Common myeloid progenitor, CD34-positive (primary cell): ENCODE data around the gene TNRC6B.

Source experiments
- CTCF ChIA-PET: fragments of 350-600 bp; sonication (Branson Sonifier 250); formaldehyde crosslinking; loops from one replicate; lab custom pipeline; 2021; ENCODE audit warnings: antibody characterized with exemption; lab: Charles Lee
- POLR2A ChIA-PET: fragments of 350-600 bp; sonication (Branson Sonifier 250); formaldehyde crosslinking; loops from one replicate; lab custom pipeline; 2021; ENCODE audit warnings: antibody characterized with exemption; lab: Charles Lee
- DNase-seq, 3 donors: peaks; one replicate each; pipeline versions ENCODE4 v3.0.0 to v3.0.0-alpha.2; 2013
- H3K27ac ChIP-seq, 2 experiments: 1 replicate in 1 of 2; 2 replicates in 1 of 2; pipeline ENCODE4 v1.7.0; 2013; ENCODE audit warnings: inconsistent platforms in 2 of 2, low read length in 2 of 2, mild to moderate bottlenecking in 2 of 2, low read depth in 1 of 2, moderate library complexity in 1 of 2; ENCODE audit not compliant: severe bottlenecking in 2 of 2, insufficient read depth in 1 of 2, poor library complexity in 1 of 2
- H3K27me3 ChIP-seq, 5 experiments: replicated peaks in 2 of 5; 1 replicate in 3 of 5; 2 replicates in 2 of 5; pipeline versions ENCODE4 v1.6.1 to v1.7.0; 2013; ENCODE audit warnings: low read length in 4 of 5, mild to moderate bottlenecking in 2 of 5, moderate library complexity in 2 of 5, inconsistent platforms in 1 of 5; ENCODE audit not compliant: insufficient read depth in 5 of 5, control insufficient read depth in 4 of 5
- H3K36me3 ChIP-seq, 4 experiments: 1 replicate in 2 of 4; 2 replicates in 2 of 4; pipeline versions ENCODE4 v1.6.1 to v1.7.0; 2013; ENCODE audit warnings: low read length in 3 of 4, control low read depth in 1 of 4, mild to moderate bottlenecking in 1 of 4; ENCODE audit not compliant: control insufficient read depth in 4 of 4, insufficient read depth in 4 of 4
- H3K4me1 ChIP-seq, 4 experiments: 1 replicate in 3 of 4; 2 replicates in 1 of 4; pipeline versions ENCODE4 v1.6.1 to v1.7.1; 2013; ENCODE audit warnings: low read length in 3 of 4, mild to moderate bottlenecking in 3 of 4, control low read depth in 1 of 4, inconsistent platforms in 1 of 4, moderate library complexity in 1 of 4; ENCODE audit not compliant: control insufficient read depth in 4 of 4, insufficient read depth in 4 of 4; ENCODE audit errors: control extremely low read depth in 1 of 4
- H3K4me3 ChIP-seq, 7 experiments: 1 replicate in 4 of 7; 2 replicates in 3 of 7; pipeline versions ENCODE4 v1.5.1 to v1.7.0; 2013; ENCODE audit warnings: mild to moderate bottlenecking in 7 of 7, low read length in 6 of 7, moderate library complexity in 6 of 7, inconsistent platforms in 2 of 7, low read depth in 2 of 7, control low read depth in 1 of 7; ENCODE audit not compliant: insufficient read depth in 4 of 7, control insufficient read depth in 1 of 7; ENCODE audit errors: extremely low read depth in 1 of 7
- H3K9me3 ChIP-seq, 5 experiments: 1 replicate in 4 of 5; 2 replicates in 1 of 5; pipeline versions ENCODE4 v1.6.1 to v1.7.1; 2013; ENCODE audit warnings: low read length in 4 of 5, mild to moderate bottlenecking in 2 of 5, inconsistent platforms in 1 of 5, low read depth in 1 of 5, moderate library complexity in 1 of 5; ENCODE audit not compliant: control insufficient read depth in 4 of 5, insufficient read depth in 2 of 5; ENCODE audit errors: control extremely low read depth in 1 of 5
- WGBS: methylation state at CpG from one replicate; pipeline ENCODE4 v1.1.5; 2013; ENCODE audit not compliant: insufficient coverage; 5-methylcytosine and 5-hydroxymethylcytosine counted together

The TNRC6B gene

DNA sequence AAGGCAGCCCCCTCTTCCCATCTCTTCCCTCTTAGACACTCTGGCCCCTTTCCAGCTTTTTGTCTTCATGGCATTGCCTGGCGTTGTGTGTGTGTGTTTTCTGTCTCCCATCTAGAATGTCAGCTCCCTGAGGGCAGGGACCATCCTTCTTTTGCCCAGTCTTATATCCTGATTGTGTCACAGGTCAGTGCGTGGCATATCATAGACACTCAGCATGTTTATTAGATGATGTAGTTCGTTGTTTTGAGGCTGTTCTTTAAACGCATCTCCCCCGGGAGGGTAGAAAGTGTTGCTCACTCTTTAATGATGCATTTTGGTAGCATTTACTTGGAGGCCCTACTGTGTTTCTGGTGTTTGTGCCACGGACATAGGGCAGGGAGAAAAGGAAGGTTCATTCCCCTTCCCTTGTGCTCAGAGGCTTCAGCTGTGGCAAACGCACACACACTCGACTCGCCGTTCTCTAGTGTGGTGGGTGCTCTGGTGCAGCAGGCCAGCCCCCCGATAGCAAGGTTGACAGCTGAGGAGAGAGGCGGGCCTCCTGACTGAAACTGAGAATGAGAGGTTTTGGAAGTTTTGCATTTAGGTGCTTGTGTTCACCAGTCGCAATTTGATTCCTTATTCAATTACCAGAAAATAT, 60.2 kb downstream of the TNRC6B start:
- DNase-seq, result no peak
- Histone ChIP-seq H3K4me3 (no peak overlapping the region), H3K27me3 (no peaks in the 10 kb centered on the region), H3K27ac (no peak overlapping the region), H3K4me1 (peaks cover 0 to 8% (median 2%) of the 10 kb centered on the region in 4 experiments), H3K36me3 (peaks cover 6 to 17% (median 11%) of the 10 kb centered on the region in 4 experiments), H3K9me3 (no peaks in the 10 kb centered on the region)
- ChIA-PET CTCF (no interaction called here), POLR2A (no interaction called here)
- WGBS, result 93% methylated on average over 6 of the region's 13 CpGs

DNA sequence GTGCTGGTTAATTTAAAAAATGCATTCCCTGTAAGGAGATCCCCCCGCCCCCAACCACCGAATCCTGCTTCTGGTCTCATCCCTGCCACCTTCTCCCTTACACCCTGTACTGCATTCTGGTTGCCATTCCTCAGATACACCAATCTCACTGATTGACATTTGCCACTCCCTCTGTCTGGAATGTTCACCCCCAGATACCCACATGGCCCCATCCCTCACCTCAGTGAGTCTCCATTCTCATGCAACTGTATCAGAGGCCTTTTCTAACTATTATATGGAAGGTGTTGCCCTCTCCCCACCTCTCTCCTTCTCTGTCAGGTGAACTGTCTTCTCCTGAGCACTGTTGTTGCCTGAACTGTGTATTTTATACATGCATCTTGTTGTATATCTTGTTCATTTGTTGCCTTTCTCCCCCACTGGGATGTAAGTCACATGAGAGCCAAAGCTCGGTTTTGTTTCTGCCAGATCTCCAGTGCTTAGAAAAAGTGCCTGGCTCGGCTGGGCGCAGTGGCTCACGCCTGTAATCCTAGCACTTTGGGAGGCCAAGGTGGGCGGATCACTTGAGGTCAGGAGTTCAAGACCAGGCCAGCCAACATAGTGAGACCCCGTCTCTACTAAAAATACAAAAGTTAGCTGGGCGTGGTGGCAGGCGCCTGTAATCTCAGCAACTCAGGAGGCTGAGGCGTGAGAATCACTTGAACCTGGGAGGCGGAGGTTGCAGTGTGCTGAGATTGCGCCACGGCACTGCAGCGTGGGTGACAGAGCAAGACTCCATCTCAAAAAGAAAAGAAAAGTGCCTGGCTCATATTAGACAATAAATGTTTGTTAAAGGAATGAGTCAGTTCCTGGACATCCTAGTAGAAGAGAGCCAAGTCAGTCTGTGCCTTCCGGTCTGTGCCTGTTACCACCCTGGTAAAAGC, 61.0 kb downstream of the TNRC6B start:
- no peak for DNase-seq
- Histone ChIP-seq H3K27me3 (no peaks in the 10 kb centered on the region), H3K4me1 (peaks cover 0 to 14% (median 6%) of the 10 kb centered on the region in 4 experiments), H3K9me3 (no peaks in the 10 kb centered on the region), H3K36me3 (peaks cover 6 to 14% (median 10%) of the 10 kb centered on the region in 4 experiments), H3K27ac (no peak overlapping the region), H3K4me3 (no peak overlapping the region)
- WGBS, result 98% methylated on average over 13 of the region's 16 CpGs
- ChIA-PET POLR2A (no interaction called here), CTCF (no interaction called here)

- peaks cover 0 to 20% (median 13%) of the 10 kb centered on the region in 4 experiments for H3K4me1 ChIP-seq
- CTCF ChIA-PET, result no interaction called here
- DNase-seq, result no peak
- no peaks in the 10 kb centered on the region for H3K9me3 ChIP-seq
- 100% methylated on average over 3 of the region's 4 CpGs for WGBS
- H3K4me3 ChIP-seq, result no peak overlapping the region
- no peaks in the 10 kb centered on the region for H3K27me3 ChIP-seq
- H3K36me3 ChIP-seq, result peaks cover 3 to 11% (median 7%) of the 10 kb centered on the region in 4 experiments
- POLR2A ChIA-PET, result no interaction called here
- no peak overlapping the region for H3K27ac ChIP-seq
Observed at GRCh38 chr22:40239345-40239683, 61.6 kb downstream of the TNRC6B start.

DNA sequence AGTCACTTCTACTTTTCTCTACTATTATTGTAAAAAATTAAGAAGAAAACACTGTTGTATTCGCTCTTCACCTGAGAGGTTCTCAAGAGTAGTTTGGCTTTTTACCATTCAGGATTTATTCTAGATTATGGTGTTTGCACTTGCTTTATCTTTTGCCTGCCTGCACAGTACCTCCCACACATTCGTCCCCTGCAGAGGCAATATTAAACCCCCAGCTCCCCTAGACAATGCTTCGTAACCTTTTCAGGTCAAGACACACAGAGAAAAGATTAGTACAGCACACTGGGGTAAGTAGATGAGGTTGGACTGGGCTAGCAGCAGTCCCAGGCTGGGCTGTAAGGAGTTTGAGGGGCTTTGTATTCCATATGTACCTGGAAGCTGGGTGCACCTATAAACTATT, 62.4 kb downstream of the TNRC6B start:
- peaks cover 2 to 11% (median 7%) of the 10 kb centered on the region in 4 experiments for H3K36me3 ChIP-seq
- no peak overlapping the region for H3K27ac ChIP-seq
- ChIA-PET CTCF (no interaction called here), POLR2A (no interaction called here)
- H3K27me3 ChIP-seq, result no peaks in the 10 kb centered on the region
- H3K4me3 ChIP-seq, result no peak overlapping the region
- H3K9me3 ChIP-seq, result no peaks in the 10 kb centered on the region
- DNase-seq, result no peak
- no CpG with 5 or more reads among the region's 3 CpGs for WGBS
- peaks cover 5 to 27% (median 16%) of the 10 kb centered on the region in 4 experiments for H3K4me1 ChIP-seq

DNA sequence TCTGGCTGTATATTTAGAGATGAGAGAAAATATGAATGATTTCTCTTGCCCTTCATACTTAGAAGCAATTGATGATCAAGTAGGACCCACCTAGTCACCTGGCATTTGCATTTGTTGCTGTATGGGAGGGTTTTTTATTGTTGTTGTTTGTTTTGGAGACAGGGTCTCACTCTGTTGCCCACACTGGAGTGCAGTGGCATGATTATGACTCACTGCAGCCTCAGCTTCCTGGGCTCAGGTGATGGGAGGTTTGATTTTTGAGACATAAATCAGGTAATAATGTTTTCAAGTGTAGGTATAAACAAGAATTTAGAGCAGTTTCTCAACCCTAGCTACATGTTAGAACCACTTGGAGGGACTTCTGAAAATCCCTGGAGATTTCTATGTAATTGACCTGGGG, 63.0 kb downstream of the TNRC6B start:
- CTCF ChIA-PET, result interaction anchor here (1.0 to 1.9 kb wide), 2 partner anchors 20 to 30 kb away, joined by 3 to 6 read pairs; no protein-coding TSS in a partner anchor
- H3K4me3 ChIP-seq, result no peak overlapping the region
- POLR2A ChIA-PET, result no interaction called here
- H3K36me3 ChIP-seq, result peaks cover 2 to 11% (median 5%) of the 10 kb centered on the region in 4 experiments
- no peaks in the 10 kb centered on the region for H3K9me3 ChIP-seq
- H3K27me3 ChIP-seq, result no peaks in the 10 kb centered on the region
- no peak overlapping the region for H3K27ac ChIP-seq
- peaks cover 5 to 27% (median 16%) of the 10 kb centered on the region in 4 experiments for H3K4me1 ChIP-seq
- DNase-seq, result no peak

DNA sequence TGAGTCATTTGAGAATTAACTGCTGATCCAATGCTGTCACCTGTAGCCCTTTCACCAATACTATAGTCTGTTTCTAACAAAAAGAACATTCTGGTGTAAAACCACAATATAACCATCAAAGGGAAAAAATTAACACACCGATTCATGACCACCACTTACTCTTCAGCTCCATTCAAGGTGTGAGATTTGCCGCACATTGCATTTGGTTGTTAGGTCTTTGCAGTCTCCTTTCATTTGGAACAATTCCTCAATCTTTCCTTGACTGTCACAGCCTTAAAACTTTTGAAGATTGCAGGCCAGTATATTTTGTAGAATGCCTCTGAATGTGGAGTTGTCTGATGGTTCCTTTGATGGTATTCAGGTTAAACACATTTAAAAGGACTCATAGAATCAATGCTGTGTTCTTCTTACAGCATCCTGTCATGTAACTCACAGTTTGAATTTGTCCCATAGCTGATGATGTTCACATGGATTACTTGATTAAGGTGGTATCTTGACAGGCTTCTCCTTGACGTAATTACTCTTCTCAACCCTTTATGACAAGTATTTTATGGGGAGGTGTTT, 63.6 kb downstream of the TNRC6B start:
- peaks cover 2 to 11% (median 4%) of the 10 kb centered on the region in 4 experiments for H3K36me3 ChIP-seq
- no peak for DNase-seq
- no peaks in the 10 kb centered on the region for H3K9me3 ChIP-seq
- ChIA-PET CTCF (interaction anchor here (0.9 to 1.9 kb wide), 3 partner anchors 20 to 30 kb away, joined by 3 to 6 read pairs (median 3); no protein-coding TSS in a partner anchor), POLR2A (no interaction called here)
- peaks cover 5 to 27% (median 16%) of the 10 kb centered on the region in 4 experiments for H3K4me1 ChIP-seq
- no peak overlapping the region for H3K4me3 ChIP-seq
- no peak overlapping the region for H3K27ac ChIP-seq
- H3K27me3 ChIP-seq, result no peaks in the 10 kb centered on the region
- WGBS, result 86% methylated on average over 1 of the region's 3 CpGs
